ENCODE data around the gene CHST8. TPM values are rescaled to one million over a fixed set of nuclear protein-coding genes. Genes with fewer than 3 reads are reported as not detected.

The CHST8 gene
- polyA plus RNA-seq, 3 donors = not detected

GRCh38 chr19:33681081-33681680 is 59.4 kb downstream of the CHST8 start:
- Histone ChIP-seq H3K36me3 (replicated peaks in 1 of 2; ENCODE audit: control insufficient read depth in 1 of 2, insufficient read depth in 2 of 2, low read length in 2 of 2) (no peaks in the 10 kb centered on the region), H3K4me3 (replicated peaks in 1 of 3; ENCODE audit: low read depth in 2 of 3, low read length in 3 of 3) (no peak overlapping the region), H3K9ac (ENCODE audit: insufficient read depth, low read length, poor library complexity, severe bottlenecking) (no peak overlapping the region), H3K4me1 (ENCODE audit: control insufficient read depth in 1 of 2, insufficient read depth in 2 of 2, low read length in 2 of 2) (no peaks in the 10 kb centered on the region), H3K4me2 (replicated peaks; ENCODE audit: extremely low read depth, low read length, poor library complexity, severe bottlenecking) (no peak overlapping the region), H3K27me3 (ENCODE audit: control insufficient read depth in 2 of 2, insufficient read depth in 2 of 2, low read length in 2 of 2) (peaks cover 0 to 19% of the 10 kb centered on the region in 2 donors), H2AFZ (ENCODE audit: insufficient read depth, low read depth, low read length, poor library complexity, severe bottlenecking) (no peak overlapping the region), H4K20me1 (ENCODE audit: insufficient read depth, low read length) (no peaks in the 10 kb centered on the region), H3K27ac (ENCODE audit: low read depth in 1 of 2, low read length in 2 of 2) (no peak overlapping the region), H3K79me2 (ENCODE audit: insufficient read depth, low read length) (no peaks in the 10 kb centered on the region), H3K9me3 (replicated peaks in 1 of 2; ENCODE audit: control insufficient read depth in 1 of 2, insufficient read depth in 1 of 2, low read length in 2 of 2) (no peaks in the 10 kb centered on the region)
- H3K4me1 Mint-ChIP-seq = no peaks in the 10 kb centered on the region
- DNase-seq = no peak
- H3K36me3 Mint-ChIP-seq = no peaks in the 10 kb centered on the region
- no peak overlapping the region for H3K27ac Mint-ChIP-seq
- peaks cover 0 to 4% (median 2%) of the 10 kb centered on the region in 7 donors for H3K9me3 Mint-ChIP-seq
- H3K4me3 Mint-ChIP-seq = no peak overlapping the region
- no peak for TF ChIP-seq CTCF (IDR thresholded peaks at IDR 0.05)
- intact Hi-C loops (cut with micrococcal nuclease) = no loop called here
- 78% methylated on average over 1 of the region's 3 CpGs for WGBS (ENCODE audit: insufficient coverage)
- peaks cover 24 to 35% (median 27%) of the 10 kb centered on the region in 3 donors for H3K27me3 Mint-ChIP-seq (ENCODE audit: low read depth in 3 of 3)

GRCh38 chr19:33683881-33684537 is 62.3 kb downstream of the CHST8 start:
- H3K4me3 Mint-ChIP-seq = peak overlapping the region in 1 of 2 donors; percentile 74
- H3K36me3 Mint-ChIP-seq = no peaks in the 10 kb centered on the region
- no peaks in the 10 kb centered on the region for H3K36me3 ChIP-seq (replicated peaks in 1 of 2; ENCODE audit: control insufficient read depth in 1 of 2, insufficient read depth in 2 of 2, low read length in 2 of 2)
- H3K9me3 ChIP-seq (replicated peaks in 1 of 2; ENCODE audit: control insufficient read depth in 1 of 2, insufficient read depth in 1 of 2, low read length in 2 of 2) = no peaks in the 10 kb centered on the region
- H4K20me1 ChIP-seq (ENCODE audit: insufficient read depth, low read length) = no peaks in the 10 kb centered on the region
- no peak overlapping the region for H3K9ac ChIP-seq (ENCODE audit: insufficient read depth, low read length, poor library complexity, severe bottlenecking)
- no peaks in the 10 kb centered on the region for H3K79me2 ChIP-seq (ENCODE audit: insufficient read depth, low read length)
- no peak for TF ChIP-seq CTCF (IDR thresholded peaks at IDR 0.05)
- no peak overlapping the region for H3K4me3 ChIP-seq (replicated peaks in 1 of 3; ENCODE audit: low read depth in 2 of 3, low read length in 3 of 3)
- no peaks in the 10 kb centered on the region for H3K4me1 ChIP-seq (ENCODE audit: control insufficient read depth in 1 of 2, insufficient read depth in 2 of 2, low read length in 2 of 2)
- no peak overlapping the region for H3K4me2 ChIP-seq (replicated peaks; ENCODE audit: extremely low read depth, low read length, poor library complexity, severe bottlenecking)
- H3K27me3 Mint-ChIP-seq (ENCODE audit: low read depth in 3 of 3) = peaks cover 24 to 31% (median 27%) of the 10 kb centered on the region in 3 donors
- 20% methylated on average over 23 of the region's 24 CpGs for WGBS (ENCODE audit: insufficient coverage)
- H3K9me3 Mint-ChIP-seq = peaks cover 0 to 4% (median 2%) of the 10 kb centered on the region in 7 donors
- H3K27ac ChIP-seq (ENCODE audit: low read depth in 1 of 2, low read length in 2 of 2) = no peak overlapping the region
- no peak for DNase-seq
- no peak overlapping the region for H3K27ac Mint-ChIP-seq
- intact Hi-C loops (cut with micrococcal nuclease) = no loop called here
- no peaks in the 10 kb centered on the region for H3K4me1 Mint-ChIP-seq
- H3K27me3 ChIP-seq (ENCODE audit: control insufficient read depth in 2 of 2, insufficient read depth in 2 of 2, low read length in 2 of 2) = peaks cover 0 to 19% of the 10 kb centered on the region in 2 donors
- no peak overlapping the region for H2AFZ ChIP-seq (ENCODE audit: insufficient read depth, low read depth, low read length, poor library complexity, severe bottlenecking)

All from CD14-positive monocyte (primary cell).